GM23248 (cell line): ENCODE data around the gene CLIC5.

Experiments
- EZH2 ChIP-seq: fragments of 200-600 bp; sonication (generic); IDR thresholded peaks from 2 replicates; pipeline ENCODE4 v1.6.1; 2018; ENCODE audit warnings: antibody characterized with exemption, mild to moderate bottlenecking; ENCODE audit not compliant: insufficient read depth, poor library complexity, severe bottlenecking
- EZH2phosphoT487 ChIP-seq: fragments of 200-600 bp; sonication (generic); IDR thresholded peaks from 2 replicates; pipeline ENCODE4 v1.6.1; 2018; ENCODE audit warnings: antibody characterized with exemption, moderate library complexity, mild to moderate bottlenecking, low read depth; ENCODE audit not compliant: insufficient read depth

GRCh38 chr6:45882671-45883070, 133.0 kb downstream of the CLIC5 start:
- TF ChIP-seq EZH2 = no peak
- no peak for TF ChIP-seq EZH2phosphoT487
